GM18507 (cell line): ENCODE data around the gene VAPA.

Source experiments
- DNase-seq: peaks from one replicate; pipeline ENCODE4 v3.0.0; 2011; ENCODE audit warnings: low read depth; ENCODE audit not compliant: insufficient read length; ENCODE audit errors: extremely low spot score
- FAIRE-seq: peaks from 2 replicates; lab custom pipeline; 2011; peaks lifted over from hg19 to GRCh38; lab: Jason Lieb, UNC

Gene VAPA

DNA sequence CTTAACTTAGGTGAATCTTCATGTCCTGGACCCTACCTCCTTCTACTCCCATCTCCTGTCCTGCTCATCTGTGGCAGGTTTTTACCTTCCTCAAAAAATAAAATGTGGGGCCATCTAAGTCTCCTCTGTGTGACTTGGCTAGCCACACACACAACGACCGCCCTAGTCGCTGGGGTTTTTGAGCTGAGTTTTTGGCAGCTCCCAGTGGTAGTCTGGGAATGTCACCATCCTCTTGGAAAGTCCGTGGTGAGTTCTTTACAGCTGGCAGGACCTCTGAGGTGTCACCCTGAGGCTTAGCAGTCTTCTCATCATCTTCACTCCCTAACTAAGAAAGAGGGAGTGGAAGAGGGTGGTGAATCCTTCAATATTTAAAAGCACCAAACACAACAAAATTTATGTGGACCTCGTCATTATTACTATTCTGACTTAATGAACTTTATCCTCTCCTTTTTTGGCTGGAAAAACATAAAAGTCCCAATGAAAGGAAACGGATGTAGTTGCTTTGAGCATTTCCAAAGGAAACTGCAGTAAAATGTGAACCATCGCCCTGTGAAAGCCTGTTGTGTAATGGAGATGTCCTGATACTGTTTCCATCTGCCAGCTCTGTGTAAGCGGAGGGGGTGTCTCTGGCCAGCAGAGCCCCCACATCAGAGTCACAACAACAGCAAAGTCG lies 78.6 kb downstream of the VAPA start:
- FAIRE-seq: no peak

DNA sequence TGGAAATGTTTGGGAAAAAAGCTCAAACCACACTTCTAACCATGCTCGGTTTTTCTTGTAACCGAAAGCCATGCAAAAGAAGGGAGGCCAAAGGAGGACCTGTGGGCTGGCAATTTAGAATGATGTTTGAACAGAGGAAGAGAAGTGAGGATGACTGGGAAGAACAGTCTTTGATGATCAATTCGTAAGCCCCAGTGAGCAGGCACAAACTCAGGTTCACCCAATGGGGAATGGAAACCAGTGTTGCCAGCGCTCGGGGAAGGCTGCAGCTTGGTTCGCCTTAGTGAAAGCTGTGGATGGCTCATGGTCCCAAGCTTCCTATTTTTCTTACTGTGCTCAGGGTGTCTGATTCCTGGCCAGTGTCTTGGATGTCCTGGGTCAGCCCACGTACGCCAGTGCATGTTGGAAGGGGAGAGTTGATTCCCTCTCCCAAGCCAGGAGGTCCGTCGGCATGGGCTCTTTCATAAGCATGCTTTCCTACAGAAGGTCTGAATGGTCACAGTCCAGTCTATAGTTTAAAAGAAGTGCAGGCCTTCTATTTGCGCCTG lies 79.2 kb downstream of the VAPA start:
- FAIRE-seq: no peak

More for the DNA sequence above, 78.6 kb downstream of the VAPA start:
- no peak for DNase-seq

DNA sequence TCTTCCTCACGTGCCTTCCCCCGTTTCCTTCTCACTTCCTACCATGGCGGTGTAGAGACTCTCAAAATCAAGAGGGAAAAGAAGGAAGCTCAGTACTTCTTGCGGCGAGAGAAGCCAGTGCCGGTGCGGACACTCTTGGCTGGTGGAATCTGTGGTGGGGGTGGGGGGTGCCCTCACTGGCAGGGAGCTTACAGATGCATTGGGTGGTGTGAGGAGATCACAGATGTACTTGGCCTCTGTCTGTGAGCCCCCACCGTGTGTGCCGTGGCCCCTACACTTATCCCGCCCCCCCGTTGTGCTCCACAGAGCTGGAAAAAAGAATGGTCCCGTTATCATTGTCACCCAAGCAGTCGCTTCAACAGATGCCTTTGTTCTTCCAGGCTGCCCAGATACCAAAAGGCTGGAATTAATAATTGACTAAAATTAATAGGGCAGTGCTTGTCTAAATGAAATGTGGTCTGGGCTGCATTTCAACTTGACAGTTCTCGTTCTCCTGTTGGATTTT lies 79.8 kb downstream of the VAPA start:
- DNase-seq (no peak), FAIRE-seq (no peak)

More for the DNA sequence above, 79.2 kb downstream of the VAPA start:
- DNase-seq: no peak

DNA sequence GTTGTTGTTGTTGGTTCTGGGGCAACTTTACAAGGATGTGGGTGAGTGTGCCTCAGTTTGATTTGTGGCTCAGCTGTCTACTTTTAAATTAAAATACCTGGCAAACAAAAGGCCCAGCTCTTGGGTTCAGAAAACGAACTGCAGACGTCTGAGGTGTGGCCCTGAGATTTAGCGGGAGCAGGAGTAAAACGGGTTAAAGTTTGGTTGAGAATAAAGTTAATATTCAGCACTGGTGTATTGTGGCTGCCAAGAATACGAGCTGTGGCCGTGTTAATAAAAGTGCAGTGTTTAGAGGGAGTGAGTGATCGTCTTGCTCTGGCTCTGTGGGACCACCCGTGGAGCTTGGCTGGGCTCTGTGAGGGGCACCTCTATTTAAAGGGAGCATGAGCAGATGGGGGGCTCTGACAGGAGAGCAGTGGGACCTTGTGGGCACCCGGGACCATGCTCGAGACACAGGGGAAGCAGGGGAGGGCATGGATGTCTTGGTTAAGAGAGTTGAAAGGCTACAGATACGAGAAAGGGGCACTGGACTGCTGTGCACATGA lies 80.3 kb downstream of the VAPA start:
- FAIRE-seq (no peak), DNase-seq (no peak)

DNA sequence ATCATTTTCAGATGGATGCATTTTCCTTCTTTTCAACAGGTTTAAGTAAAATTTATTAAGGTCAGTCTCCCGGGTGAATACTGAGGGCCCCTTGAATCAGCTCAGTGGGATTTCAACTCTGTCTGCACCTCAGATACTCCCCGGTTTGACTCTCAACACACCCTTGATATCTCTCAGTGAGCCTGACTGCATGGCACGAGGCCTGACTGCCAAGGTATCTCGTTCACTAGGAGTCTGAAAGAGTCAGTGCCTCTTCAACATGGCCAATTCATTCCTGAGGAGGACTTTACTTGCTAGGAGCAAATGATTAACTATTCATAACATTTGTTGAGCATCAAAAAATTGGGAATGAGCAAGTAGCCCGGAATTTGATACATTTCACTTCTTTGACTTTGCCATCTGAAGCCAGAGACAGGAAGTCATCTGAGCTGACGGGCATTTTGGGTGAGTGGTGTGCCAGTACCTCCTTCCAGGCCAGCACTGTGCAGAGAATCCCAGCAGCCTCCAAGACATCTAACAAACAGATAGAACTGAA lies 81.0 kb downstream of the VAPA start:
- DNase-seq (no peak), FAIRE-seq (no peak)

DNA sequence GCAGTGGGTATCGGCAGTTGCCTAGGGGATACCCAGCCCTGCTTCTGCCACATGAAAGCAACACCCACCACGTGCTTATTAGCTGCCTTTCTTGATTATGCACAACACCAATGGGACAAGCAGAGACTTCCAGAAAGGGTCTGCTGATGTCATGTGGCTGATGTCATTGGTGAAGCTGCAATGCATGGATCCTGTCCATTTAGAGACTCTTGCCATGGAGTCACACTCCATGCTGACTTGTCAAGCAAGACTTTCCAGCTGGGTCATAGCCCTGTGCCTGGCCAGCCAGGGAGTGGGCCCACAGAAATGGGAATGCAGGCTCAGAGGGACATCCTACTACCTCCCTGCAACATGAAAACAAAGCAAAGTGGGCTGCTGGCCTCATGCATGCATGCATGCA lies 81.8 kb downstream of the VAPA start:
- FAIRE-seq (no peak), DNase-seq (no peak)

DNA sequence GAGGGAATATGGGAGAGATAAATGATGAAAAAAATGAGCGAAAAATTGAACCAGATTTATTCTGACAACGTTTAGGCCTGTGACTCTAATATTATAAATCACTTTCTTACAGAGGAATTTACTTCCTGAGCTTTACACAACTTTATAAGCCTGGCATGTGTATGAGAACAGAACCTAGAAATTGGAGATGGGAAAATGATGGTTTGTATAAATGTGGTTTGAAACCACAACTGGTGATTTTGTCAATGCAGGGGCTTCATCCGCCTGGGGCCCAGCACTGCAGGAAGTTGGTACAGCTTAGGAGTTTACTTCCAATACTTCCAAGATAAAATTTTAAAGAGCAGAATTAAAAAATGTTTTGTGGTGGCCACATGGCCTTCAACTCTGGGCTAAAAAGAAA lies 82.3 kb downstream of the VAPA start:
- DNase-seq (no peak), FAIRE-seq (no peak)

DNA sequence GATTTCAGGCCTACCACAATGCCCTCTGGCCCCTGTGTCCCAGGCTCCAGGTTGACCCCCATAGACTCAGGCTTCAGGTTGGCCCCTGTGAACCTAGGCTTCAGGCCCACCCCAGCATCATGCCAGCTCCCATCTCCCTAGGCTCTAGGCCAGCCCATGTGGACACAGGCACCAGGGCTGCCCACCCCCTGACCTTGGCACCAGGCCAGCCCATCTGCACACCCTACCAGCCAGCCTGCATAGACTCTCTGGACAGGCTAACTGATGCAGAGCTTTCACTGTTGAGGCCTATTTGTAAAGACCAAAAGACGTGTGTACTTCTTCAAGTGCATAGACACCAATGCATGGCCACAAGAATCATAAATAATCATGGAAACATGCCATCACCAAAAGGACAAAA lies 83.9 kb downstream of the VAPA start:
- no peak for DNase-seq
- FAIRE-seq: no peak

DNA sequence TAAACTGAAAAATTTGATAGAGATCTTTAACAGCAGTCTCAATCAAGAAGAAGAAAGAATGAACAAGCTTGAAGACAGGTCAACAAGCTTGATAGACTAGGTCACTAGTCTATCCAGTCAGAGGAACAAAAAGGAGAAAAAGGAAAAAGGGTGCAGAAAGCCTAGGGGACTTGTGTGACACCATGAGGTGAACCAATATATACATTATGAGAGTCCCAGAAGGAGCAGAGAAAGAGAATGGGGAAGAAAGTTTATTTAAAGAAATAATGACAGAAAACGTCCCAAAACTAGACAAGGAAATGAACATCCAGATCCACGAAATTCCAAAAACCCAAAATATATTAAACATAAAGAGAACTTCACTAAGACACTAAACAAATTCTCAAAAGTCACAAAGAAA lies 84.5 kb downstream of the VAPA start:
- FAIRE-seq (no peak), DNase-seq (no peak)

DNA sequence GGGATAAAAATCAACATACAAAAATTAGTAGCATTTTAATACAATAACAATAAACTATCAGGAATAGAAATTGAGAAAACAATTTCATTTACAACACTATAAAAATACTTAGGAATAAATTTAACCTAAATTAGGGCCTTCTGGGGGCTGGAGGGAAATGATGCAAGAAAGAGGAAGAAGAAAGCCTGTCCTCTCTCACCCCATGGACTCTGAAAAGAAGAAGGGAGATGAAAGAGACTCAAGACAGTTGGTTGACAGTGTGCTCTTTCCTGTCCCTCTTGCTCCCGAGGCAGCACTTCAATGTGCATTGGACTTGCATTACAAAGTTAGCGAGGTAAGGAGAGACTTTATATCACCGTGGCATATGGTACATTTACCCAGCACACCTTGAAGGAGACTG lies 88.5 kb downstream of the VAPA start:
- FAIRE-seq (no peak), DNase-seq (no peak)

DNA sequence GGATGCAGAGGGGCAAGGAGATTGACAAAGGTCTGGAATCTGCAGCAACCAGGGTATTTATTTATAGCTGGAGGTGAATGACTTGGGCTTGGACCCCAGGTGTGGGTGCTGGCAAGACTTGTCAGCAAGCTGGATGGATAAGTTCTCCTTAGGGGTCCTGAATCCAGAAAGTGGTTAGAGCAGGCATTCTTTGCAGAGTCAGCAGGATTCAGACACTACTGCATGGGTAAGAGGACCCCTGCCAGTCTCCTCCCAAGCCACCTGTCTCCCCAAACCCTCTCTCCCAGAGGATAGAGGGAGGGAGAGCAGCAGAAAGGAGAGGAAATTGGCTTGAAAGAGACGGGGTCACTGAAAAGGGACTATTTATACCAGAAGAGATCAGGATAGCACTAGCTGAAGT lies 89.5 kb downstream of the VAPA start:
- FAIRE-seq: no peak

DNA sequence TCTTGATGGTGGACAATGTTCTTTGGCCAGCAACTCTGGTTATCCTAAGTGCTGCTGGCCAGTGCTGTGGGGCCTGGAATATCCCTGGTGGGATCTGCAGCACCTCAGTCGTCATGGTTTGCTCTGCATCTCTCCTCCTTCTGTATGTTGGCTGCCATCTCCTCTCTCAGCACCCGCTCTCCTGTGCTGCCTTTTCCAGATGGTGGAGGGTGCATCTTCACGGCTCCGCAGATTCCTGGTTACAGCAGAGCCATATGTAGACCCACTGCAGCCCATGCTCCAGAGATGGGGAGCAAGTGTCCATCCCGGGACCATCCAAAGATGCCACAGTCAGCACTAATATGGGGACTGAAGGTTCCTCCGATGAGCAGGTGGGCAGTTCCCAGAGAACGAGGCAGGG lies 90.0 kb downstream of the VAPA start:
- no peak for DNase-seq
- no peak for FAIRE-seq

More for the DNA sequence above, 89.5 kb downstream of the VAPA start:
- DNase-seq: no peak

DNA sequence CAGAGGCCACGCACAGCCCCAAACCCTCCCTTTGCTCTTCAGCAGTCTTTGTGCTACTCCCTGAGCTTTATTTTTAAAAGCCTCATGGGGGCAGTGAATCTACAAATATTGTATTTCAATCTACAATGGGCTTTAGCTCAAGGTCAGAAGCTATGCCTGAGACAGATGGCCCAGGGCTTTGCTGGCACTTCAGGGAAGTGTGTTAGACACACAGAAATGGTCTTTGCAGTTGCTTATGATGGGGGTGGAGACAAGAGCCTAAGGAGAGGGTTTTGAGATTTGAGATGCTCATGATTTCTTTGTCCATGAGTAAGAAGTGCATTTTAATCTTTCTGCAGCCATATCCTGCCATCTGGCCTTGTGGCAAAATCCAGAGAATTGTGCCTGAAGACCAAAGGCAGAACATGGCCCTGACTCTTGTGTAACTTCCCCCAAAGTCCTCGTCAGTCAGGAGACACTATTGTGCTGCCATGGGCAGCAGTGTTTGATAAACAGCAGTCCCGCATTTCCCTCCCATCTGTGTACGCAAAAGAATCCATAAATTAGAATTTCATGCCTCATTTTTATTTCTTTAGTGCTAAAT lies 92.6 kb downstream of the VAPA start:
- FAIRE-seq (no peak), DNase-seq (no peak)

DNA sequence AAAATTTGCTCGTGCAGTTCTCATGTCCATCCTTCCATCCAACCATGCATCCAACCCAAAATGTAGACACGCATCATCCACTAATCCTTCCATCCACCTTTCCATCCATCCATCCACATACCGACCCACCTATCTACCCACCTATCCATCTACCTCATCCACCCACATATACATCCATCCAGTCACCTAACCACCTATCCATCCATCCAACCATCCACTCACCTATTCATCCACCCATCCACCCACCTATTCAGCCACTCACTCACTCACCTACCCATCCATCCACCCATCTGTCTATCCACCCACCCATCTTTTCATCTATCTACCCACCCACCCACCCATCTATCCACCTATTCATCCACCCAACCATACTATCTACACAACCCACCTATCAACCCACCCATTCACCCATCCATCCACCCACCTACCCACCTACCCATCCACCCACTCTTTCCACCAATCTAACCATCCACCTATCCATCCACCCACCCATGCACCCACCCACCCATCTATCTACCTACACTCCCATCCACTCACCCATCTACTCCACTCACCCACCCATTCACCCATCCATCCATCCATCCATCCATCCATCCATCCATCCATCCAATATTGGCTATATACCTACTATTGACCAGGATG lies 94.3 kb downstream of the VAPA start:
- DNase-seq (no peak), FAIRE-seq (no peak)
